Measurements from ENCODE around the gene PMAIP1.

DNA sequence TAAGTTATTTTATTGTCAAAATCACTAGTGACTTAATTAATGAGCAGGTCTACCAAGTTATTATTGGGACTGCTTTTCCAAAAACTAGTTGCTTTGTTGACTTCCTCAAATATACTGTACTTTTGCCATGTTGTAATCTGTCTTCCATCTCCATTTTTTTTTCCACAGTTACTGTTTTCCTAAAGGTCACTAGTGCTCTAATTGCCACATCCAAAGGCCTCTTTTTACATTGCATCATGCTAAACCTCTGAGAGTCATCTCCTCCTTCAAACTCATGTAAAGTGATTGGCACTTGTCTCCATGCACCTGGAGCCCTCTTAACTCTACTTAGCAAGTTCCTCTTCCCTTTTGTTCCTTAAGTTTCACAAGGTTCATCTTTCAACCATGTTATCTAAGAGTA, 11.8 kb downstream of the PMAIP1 start:
- TF ChIP-seq POLR2A (IDR thresholded peaks at IDR 0.05; ENCODE audit: low read depth, low read length) (no peak), POLR2AphosphoS5 (IDR thresholded peaks at IDR 0.05; ENCODE audit: low read depth, low read length) (no peak)

All from GM12892 (cell line).